Measurements from ENCODE around the gene RAD51D. TPM values are rescaled to one million over a fixed set of nuclear protein-coding genes. Genes with fewer than 3 reads are reported as not detected.

RAD51D gene
- total and polyA plus RNA-seq, 2 donors (not counting 3 experiments of a cell fraction or from before 2014, with no cell fraction given): 15.5 to 27.9 TPM

GRCh38 chr17:35129973-35130351, 10.3 kb upstream of the RAD51D start:
- no peaks in the 10 kb centered on the region for H3K9me1 ChIP-seq (replicated peaks; ENCODE audit: control insufficient read depth, extremely low read depth, insufficient read depth, low read length)
- H3K79me2 ChIP-seq (ENCODE audit: control insufficient read depth, insufficient read depth, low read length): no peaks in the 10 kb centered on the region
- no peak overlapping the region for H3K4me2 ChIP-seq (ENCODE audit: insufficient read depth, low read length)
- no TSS peak for BruUV-seq (replicated peaks)
- no peak for FAIRE-seq
- CTCF ChIA-PET: interaction anchor here (1.0 to 1.7 kb wide), 3 partner anchors 10 to 183 kb away, joined by 3 to 6 read pairs (median 4); partner anchors contain the start of gene RAD51D
- H3K4me3 ChIP-seq (replicated peaks in 1 of 3; ENCODE audit: insufficient read depth in 1 of 3, low read depth in 1 of 3, low read length in 3 of 3): no peak overlapping the region
- H3K27ac ChIP-seq (ENCODE audit: insufficient read depth, low read depth, low read length): no peak overlapping the region
- peaks cover 4 to 25% of the 10 kb centered on the region in 2 experiments for H3K36me3 ChIP-seq (ENCODE audit: control insufficient read depth in 2 of 2, extremely low read depth in 1 of 2, insufficient read depth in 2 of 2, low read length in 2 of 2)
- no peak for DNase-seq (ENCODE audit: low read depth, low spot score)
- H4K20me1 ChIP-seq (replicated peaks; ENCODE audit: control insufficient read depth, extremely low read depth, insufficient read depth, low read length): no peaks in the 10 kb centered on the region
- dilution Hi-C loops (cut with MboI; ENCODE audit: extremely low pct_ligation_motif_present, low sequenced_read_pairs) (no loop called here), intact Hi-C loops (cut with micrococcal nuclease) (no loop called here)
- H3K4me1 ChIP-seq (ENCODE audit: control insufficient read depth, extremely low read depth, insufficient read depth, low read length): no peaks in the 10 kb centered on the region
- TF ChIP-seq MYC (IDR thresholded peaks at IDR 0.05; ENCODE audit: low read depth, low read length) (no peak), MAX (IDR thresholded peaks at IDR 0.05; ENCODE audit: insufficient read depth, insufficient read length) (no peak), GATA2 (IDR thresholded peaks at IDR 0.05; ENCODE audit: insufficient read depth, insufficient read length, low read depth, low read length) (no peak), POLR2AphosphoS5 (IDR thresholded peaks at IDR 0.05; ENCODE audit: insufficient read depth, low read depth, low read length) (no peak), JUN (IDR thresholded peaks at IDR 0.05; ENCODE audit: borderline replicate concordance, insufficient read depth, insufficient read length, low read depth) (no peak), CTCF (IDR thresholded peaks at IDR 0.05; ENCODE audit: extremely low read depth in 1 of 2, insufficient read depth in 1 of 2, low read depth in 1 of 2, low read length in 2 of 2) (no peak), EZH2 (IDR thresholded peaks at IDR 0.05; ENCODE audit: borderline replicate concordance, low read depth, low read length, severe bottlenecking) (no peak), POLR2A (IDR thresholded peaks at IDR 0.05; ENCODE audit: low read depth, low read length) (no peak), FOS (IDR thresholded peaks at IDR 0.05; ENCODE audit: borderline replicate concordance, insufficient read depth, low read length) (no peak)
- H3K9ac ChIP-seq (replicated peaks; ENCODE audit: extremely low read depth, insufficient read depth, low read length): no peak overlapping the region
- no peaks in the 10 kb centered on the region for H3K27me3 ChIP-seq (ENCODE audit: control insufficient read depth in 2 of 2, insufficient read depth in 2 of 2, low read length in 2 of 2)
- no peaks in the 10 kb centered on the region for H3K9me3 ChIP-seq (replicated peaks; ENCODE audit: control insufficient read depth, insufficient read depth, low read length)
- no peak overlapping the region for H2AFZ ChIP-seq (ENCODE audit: low read depth, low read length)
- POLR2A ChIA-PET: no interaction called here

Measured in endothelial cell of umbilical vein (primary cell).